NCI-H2196 (cell line): ENCODE results near the gene ZC3HAV1.
"Not testable (repeated sequence)": the region's sequence is repeated elsewhere in the genome, so short reads cannot be mapped to it uniquely, and the experiment has no call there.

Source experiments
- DNase-seq: peaks from one replicate; lab custom pipeline; 2025; ENCODE audit not compliant: unreplicated experiment; lab: John Stamatoyannopoulos, UW

Gene ZC3HAV1

GRCh38 chr7:139088268-139088667 lies 21.3 kb downstream of the ZC3HAV1 start:
- DNase-seq: no peak

- no peak for DNase-seq
These were observed 22.3 kb downstream of the ZC3HAV1 start for GRCh38 chr7:139087212-139087611.

GRCh38 chr7:139086454-139086853 lies 23.1 kb downstream of the ZC3HAV1 start:
- DNase-seq: no peak

- no peak for DNase-seq
These were observed 24.8 kb downstream of the ZC3HAV1 start for GRCh38 chr7:139084709-139085108.

DNA sequence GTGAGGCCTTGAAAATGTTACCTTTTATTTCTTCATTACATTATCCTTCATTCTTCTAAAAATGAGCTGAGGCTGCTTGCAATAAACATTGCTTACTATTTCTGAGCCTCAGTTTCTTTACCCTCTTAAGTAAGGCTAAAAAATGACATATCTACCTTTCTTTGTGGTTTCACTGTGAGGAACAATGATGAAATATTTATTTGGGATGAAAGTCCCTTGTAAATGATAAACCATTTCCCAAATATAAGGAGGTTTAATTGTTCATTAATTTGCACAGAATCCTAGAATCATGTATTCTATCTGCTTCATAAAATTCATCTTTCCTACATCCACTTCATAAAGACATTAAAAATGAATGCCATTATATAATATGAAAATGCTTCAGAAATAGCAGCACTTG lies 27.9 kb downstream of the ZC3HAV1 start:
- no peak for DNase-seq

DNA sequence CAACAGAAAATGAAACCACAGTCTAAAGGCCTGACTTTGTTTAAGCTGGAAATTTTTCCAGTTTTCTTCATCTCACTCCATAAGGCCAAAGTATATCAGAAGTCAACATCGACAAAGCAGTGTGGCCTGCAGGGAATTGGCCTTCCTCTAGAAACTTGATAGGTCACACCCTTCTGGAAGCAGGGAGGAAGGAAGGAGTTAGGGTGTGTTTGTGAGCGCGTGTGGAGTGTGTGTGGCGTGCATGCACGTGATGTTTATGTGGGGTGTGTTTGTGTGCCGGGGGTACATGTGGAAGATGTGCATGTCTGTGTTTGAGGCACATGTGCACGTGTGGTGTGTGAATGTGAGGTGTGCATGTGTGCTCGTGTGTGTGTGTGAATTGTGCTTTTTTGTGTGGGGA lies 28.6 kb downstream of the ZC3HAV1 start:
- DNase-seq: no peak

GRCh38 chr7:139079861-139080260 lies 29.7 kb downstream of the ZC3HAV1 start:
- DNase-seq: no peak

GRCh38 chr7:139078911-139079310 lies 30.6 kb downstream of the ZC3HAV1 start:
- DNase-seq: no peak

GRCh38 chr7:139078399-139078798 lies 31.1 kb downstream of the ZC3HAV1 start:
- no peak for DNase-seq

DNA sequence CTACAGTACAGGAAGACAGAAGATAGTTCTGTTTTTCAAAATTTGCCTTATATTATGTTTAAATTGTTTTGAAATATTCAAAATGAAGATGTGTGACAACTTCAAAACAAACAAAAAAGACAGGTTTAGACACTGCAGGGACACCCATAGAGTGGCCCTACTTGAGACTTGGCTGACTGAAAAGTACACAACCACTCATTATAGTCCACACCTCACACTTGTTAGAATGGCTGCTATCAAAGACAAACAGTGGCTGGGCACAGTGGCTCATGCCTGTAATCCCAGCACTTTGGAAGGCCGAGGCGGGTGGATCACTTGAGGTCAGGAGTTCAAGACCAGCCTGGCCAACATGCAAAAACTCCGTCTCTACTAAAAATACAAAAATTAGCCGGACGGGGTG lies 31.8 kb downstream of the ZC3HAV1 start:
- not testable (repeated sequence) for DNase-seq

- no peak for DNase-seq
These were observed 33.4 kb downstream of the ZC3HAV1 start for GRCh38 chr7:139075871-139076686.

GRCh38 chr7:139075031-139075652 lies 34.4 kb downstream of the ZC3HAV1 start:
- DNase-seq: peak; percentile 80

GRCh38 chr7:139072796-139073195 lies 36.7 kb downstream of the ZC3HAV1 start:
- DNase-seq: no peak

DNA sequence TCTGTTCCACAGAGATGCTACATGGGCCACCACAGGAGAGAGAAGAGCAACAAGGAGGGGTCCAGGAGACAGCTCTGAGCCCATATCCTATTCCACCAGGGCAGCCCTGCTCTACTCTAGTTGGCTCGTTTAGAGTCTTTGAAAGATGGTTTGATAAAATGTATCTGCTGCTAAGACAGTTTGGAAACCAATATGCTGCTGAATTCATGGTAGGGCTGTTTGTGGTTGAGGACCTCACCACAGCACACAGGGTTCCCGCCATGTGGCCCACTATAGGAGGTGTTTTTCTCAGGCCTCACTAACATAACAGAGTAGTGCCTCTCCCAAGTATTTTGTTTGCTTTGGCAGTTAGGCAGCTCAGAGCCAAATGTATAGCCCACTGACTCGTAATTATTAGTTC lies 37.8 kb downstream of the ZC3HAV1 start:
- no peak for DNase-seq

DNA sequence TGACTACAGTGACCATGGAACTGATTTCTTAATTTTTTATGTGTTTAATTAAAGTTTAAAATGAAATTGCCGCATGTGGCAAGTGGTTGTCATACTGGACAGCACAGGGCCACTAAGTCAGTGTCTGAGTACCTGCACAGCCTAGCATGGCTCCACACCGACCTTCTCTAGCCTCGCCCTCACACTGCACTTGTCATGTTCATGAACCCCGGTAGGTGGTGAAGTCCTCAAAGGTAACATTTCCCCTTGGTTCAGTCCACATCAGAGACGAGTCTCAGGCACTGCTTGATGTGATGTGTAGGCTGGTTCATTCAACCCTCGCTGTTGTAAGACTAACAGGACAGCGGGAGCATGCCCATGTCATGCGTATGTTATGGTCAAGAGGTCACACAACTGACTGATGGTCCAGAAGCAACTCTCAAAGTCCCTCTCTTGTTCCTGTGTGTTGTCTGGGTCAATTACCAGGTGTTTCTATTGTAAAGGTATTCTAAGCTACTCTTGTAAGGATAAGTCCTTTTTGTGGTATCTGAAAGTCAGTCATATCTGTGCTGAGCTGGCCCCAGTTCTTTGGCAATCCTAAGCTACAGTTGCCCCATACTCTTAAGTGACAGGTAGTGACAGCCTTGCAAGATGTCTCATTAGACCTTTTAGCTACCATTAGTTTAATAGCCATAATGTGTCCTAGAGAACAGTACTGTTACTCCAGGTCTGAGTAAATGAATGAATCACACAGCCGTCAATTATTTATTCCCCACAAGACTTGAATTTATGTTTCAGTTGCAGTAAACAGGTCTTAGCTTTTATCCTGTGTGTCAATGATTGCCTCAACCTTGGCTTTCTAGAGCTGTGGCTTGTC lies 40.7 kb downstream of the ZC3HAV1 start:
- DNase-seq: no peak

- no peak for DNase-seq
These were observed 43.2 kb downstream of the ZC3HAV1 start for GRCh38 chr7:139066315-139066714.

DNA sequence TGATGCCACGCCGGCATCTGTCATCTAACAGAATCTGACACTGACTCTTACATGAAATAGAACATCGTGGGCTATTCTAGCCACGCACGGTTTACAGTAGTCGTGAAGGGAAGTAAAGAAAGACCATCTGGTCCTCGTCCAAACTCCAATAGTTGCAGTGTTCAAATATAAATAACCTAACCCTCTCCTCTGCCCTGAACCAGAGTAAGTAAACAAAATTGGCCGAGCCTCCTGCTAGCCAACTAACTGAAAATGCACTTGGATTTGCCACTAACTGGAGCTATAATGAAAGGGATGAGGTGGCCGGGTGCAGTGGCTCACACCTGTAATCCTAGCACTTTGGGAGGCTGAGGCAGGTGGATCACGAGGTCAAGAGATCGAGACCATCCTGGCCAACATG lies 44.2 kb downstream of the ZC3HAV1 start:
- DNase-seq: no peak

GRCh38 chr7:139061416-139061815 lies 48.1 kb downstream of the ZC3HAV1 start:
- no peak for DNase-seq

DNA sequence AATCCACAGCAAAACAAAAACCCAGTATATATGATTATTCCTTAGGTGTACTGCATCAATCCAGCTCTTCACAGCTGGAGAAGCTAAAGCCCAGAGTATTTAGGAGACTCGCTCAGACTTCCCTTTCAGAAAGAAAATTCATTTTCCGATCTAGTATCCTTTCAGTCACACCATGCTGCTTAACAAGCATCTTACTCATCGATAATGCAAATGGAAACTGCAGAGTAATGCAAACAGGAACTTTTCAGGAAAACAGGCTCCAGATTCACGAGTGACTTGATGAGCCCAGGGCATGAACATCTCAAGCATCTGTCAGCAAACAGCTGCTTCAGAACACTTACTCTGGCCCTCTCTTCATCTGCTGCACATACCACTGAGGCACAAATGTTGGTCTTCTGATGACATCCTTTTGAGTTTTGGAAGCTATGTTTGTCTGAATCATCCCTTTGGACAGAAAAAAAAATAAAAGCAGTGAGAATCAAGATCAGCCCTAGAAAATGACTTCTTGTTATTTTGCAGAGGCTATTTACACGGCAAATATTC lies 48.8 kb downstream of the ZC3HAV1 start:
- DNase-seq: no peak

- no peak for DNase-seq
These were observed 49.6 kb downstream of the ZC3HAV1 start for GRCh38 chr7:139059905-139060304.

DNA sequence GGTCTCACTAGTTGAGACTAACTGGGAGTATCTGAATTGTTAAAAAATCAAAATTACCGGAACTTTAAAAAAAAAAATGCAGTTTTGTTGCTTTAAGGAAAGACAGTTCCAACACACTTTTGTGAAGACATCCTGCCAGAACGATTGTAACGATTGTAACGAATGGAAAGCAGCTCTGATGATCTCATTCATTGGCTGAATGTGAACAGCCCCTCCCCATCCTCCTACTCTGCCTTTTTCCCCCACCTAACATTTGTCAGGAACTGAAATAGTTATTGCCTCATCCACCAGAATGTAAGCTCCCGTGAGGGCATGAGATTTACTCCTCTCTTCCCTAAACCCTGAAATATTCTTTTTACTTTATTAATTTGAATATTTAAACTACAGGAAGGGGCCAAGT lies 50.6 kb downstream of the ZC3HAV1 start:
- no peak for DNase-seq
